KMS-11 (cell line): ENCODE measurements around the gene WDR48.

Experiments used
- H2AFZ ChIP-seq: fragments of 200-600 bp; sonication (generic); 2 replicates; pipeline ENCODE4 v1.6.1; 2016; ENCODE audit warnings: antibody characterized with exemption, mixed run types, low read depth
- H3K27ac ChIP-seq: fragments of 200-600 bp; sonication (generic); 2 replicates; pipeline ENCODE4 v1.6.1; 2016; ENCODE audit warnings: mild to moderate bottlenecking, mixed run types
- H3K27me3 ChIP-seq: fragments of 200-600 bp; sonication (generic); 2 replicates; pipeline ENCODE4 v1.6.1; 2017; ENCODE audit warnings: mild to moderate bottlenecking, low read depth, mixed run types, moderate library complexity; ENCODE audit not compliant: insufficient read depth
- H3K36me3 ChIP-seq: fragments of 200-600 bp; sonication (generic); 2 replicates; pipeline ENCODE4 v1.6.1; 2017; ENCODE audit warnings: mild to moderate bottlenecking, mixed run types; ENCODE audit not compliant: insufficient read depth
- H3K4me1 ChIP-seq: fragments of 200-600 bp; sonication (generic); 2 replicates; pipeline ENCODE4 v1.6.1; 2016; ENCODE audit warnings: mild to moderate bottlenecking, low read depth, mixed run types; ENCODE audit not compliant: poor library complexity, severe bottlenecking
- H3K4me2 ChIP-seq: fragments of 200-600 bp; sonication (generic); 2 replicates; pipeline ENCODE4 v1.7.0; 2016; ENCODE audit warnings: mild to moderate bottlenecking, mixed run types
- H3K4me3 ChIP-seq: fragments of 200-600 bp; sonication (generic); IDR thresholded peaks from 2 replicates; pipeline ENCODE4 v1.6.1; 2017; ENCODE audit warnings: low read depth, low read length, mixed read lengths; ENCODE audit not compliant: insufficient read depth
- H3K79me2 ChIP-seq: fragments of 200-600 bp; sonication (generic); 2 replicates; pipeline ENCODE4 v1.6.1; 2016; ENCODE audit warnings: low read depth, mixed run types; ENCODE audit not compliant: insufficient read depth
- H3K9ac ChIP-seq: fragments of 200-600 bp; sonication (generic); 2 replicates; pipeline ENCODE4 v1.6.1; 2016; ENCODE audit warnings: mild to moderate bottlenecking, mixed run types
- H4K20me1 ChIP-seq: fragments of 200-600 bp; sonication (generic); 2 replicates; pipeline ENCODE4 v1.6.1; 2016; ENCODE audit warnings: mild to moderate bottlenecking, mixed run types; ENCODE audit not compliant: insufficient read depth
- CTCF ChIP-seq: fragments of 200-600 bp; sonication (generic); conservative IDR thresholded peaks from 2 replicates; pipeline ENCODE4 v1.6.1; 2017; ENCODE audit warnings: low read depth, mild to moderate bottlenecking, antibody characterized with exemption, low read length, moderate library complexity, mixed read lengths

The WDR48 gene

GRCh38 chr3:39051649-39052561 is at the start of gene WDR48, which contains the start of gene SCN11A:
Gene WDR48, plus strand, starts transcription at chr3:39052016. Its CDS starts 10 bp downstream, at chr3:39052026.
Gene SCN11A, minus strand, starts transcription at chr3:39051944. Its CDS starts 101,582 bp downstream, at chr3:38950362.
- TF ChIP-seq CTCF: no peak
- Histone ChIP-seq H3K9ac (peak within 1 kb of the TSS; percentile 81; the same call in 1 of the 2 replicates), H3K4me1 (no peaks in the 10 kb centered on the region), H3K79me2 (no peaks in the 10 kb centered on the region), H3K36me3 (no peaks in the 10 kb centered on the region), H3K27me3 (no peaks in the 10 kb centered on the region), H3K4me2 (peak within 1 kb of the TSS; percentile 60), H3K27ac (peak within 1 kb of the TSS; percentile 63), H3K4me3 (peak within 1 kb of the TSS; percentile 65), H4K20me1 (no peaks in the 10 kb centered on the region), H2AFZ (peak within 1 kb of the TSS; percentile 83)

- Histone ChIP-seq H3K4me1 (no peaks in the 10 kb centered on the region), H3K9ac (no peak overlapping the region), H3K4me3 (no peak overlapping the region), H2AFZ (no peak overlapping the region), H3K36me3 (no peaks in the 10 kb centered on the region), H3K4me2 (no peak overlapping the region), H3K27ac (no peak overlapping the region), H3K79me2 (no peaks in the 10 kb centered on the region), H4K20me1 (no peaks in the 10 kb centered on the region), H3K27me3 (no peaks in the 10 kb centered on the region)
- TF ChIP-seq CTCF: no peak
Observed at GRCh38 chr3:39005295-39005694, 46.5 kb upstream of the WDR48 start.

- no peaks in the 10 kb centered on the region for H3K27me3 ChIP-seq
- no peaks in the 10 kb centered on the region for H3K79me2 ChIP-seq
- no peaks in the 10 kb centered on the region for H3K4me1 ChIP-seq
- no peak overlapping the region for H3K27ac ChIP-seq
- H3K36me3 ChIP-seq: no peaks in the 10 kb centered on the region
- H3K4me2 ChIP-seq: no peak overlapping the region
- no peaks in the 10 kb centered on the region for H4K20me1 ChIP-seq
- H3K9ac ChIP-seq: no peak overlapping the region
- no peak for TF ChIP-seq CTCF
- no peak overlapping the region for H2AFZ ChIP-seq
- no peak overlapping the region for H3K4me3 ChIP-seq
Observed at GRCh38 chr3:39011191-39011736, 40.6 kb upstream of the WDR48 start.

GRCh38 chr3:39013289-39013688 is 38.5 kb upstream of the WDR48 start:
- no peak overlapping the region for H3K4me3 ChIP-seq
- no peaks in the 10 kb centered on the region for H4K20me1 ChIP-seq
- H3K4me2 ChIP-seq: no peak overlapping the region
- no peak for TF ChIP-seq CTCF
- no peaks in the 10 kb centered on the region for H3K27me3 ChIP-seq
- H2AFZ ChIP-seq: no peak overlapping the region
- no peak overlapping the region for H3K9ac ChIP-seq
- no peak overlapping the region for H3K27ac ChIP-seq
- H3K79me2 ChIP-seq: no peaks in the 10 kb centered on the region
- no peaks in the 10 kb centered on the region for H3K4me1 ChIP-seq
- H3K36me3 ChIP-seq: no peaks in the 10 kb centered on the region
